GM12864 (cell line): Measurements from ENCODE around the gene TFF3.

Experiments used
- DNase-seq: peaks from one replicate; pipeline ENCODE4 v3.0.0-alpha.2; 2011; ENCODE audit warnings: low read depth
- H3K4me3 ChIP-seq: 2 replicates; pipeline ENCODE4 v1.5.1; 2011; ENCODE audit warnings: mild to moderate bottlenecking, low read depth, low read length, control low read depth
- TF ChIP-seq, protein P1 (sequence below): IDR thresholded peaks from 2 replicates; pipeline ENCODE4 v1.5.1; 2011; ENCODE audit warnings: low read depth, mild to moderate bottlenecking, moderate library complexity, low read length, control low read depth, inconsistent platforms; ENCODE audit errors: missing control alignments

TFF3 gene

DNA sequence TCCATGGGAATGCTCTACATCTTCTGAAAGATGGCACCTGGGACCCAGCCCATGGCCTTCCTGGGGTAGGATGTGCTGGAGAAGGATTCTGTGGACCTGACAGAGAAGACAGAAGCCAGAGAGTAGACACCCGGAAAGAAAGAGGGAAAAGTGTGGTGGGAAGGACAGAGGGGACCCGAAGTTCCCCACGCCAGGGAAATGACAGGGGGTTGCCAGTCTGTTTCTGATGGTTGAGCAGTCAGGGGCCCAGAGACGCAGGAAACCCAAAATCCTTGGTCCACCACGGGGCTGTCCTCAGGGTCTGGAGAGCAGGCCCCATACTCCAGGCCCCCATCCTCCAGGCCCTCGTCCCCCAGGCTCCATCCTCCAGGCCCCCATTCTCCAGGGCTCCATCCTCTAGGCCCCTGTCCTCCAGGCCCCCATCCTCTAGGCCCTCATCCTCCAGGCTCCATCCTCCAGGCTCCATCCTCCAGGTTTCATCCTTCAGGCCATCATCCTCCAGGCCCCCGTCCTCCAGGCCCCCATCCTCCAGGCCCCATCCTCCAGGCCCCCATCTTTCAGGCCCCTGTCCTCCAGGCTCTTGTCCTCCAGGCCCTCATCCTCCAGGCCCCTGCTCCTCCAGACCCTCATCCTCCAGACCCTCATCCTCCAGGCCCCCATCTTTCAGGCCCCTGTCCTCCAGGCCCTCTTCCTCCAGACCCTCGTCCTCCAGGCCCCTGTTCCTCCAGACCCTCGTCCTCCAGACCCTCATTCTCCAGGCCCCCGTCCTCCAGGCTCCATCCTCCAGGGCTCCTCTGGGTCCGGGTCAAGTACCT lies 36.6 kb upstream of the TFF3 start:
- TF ChIP-seq, protein P1, sequence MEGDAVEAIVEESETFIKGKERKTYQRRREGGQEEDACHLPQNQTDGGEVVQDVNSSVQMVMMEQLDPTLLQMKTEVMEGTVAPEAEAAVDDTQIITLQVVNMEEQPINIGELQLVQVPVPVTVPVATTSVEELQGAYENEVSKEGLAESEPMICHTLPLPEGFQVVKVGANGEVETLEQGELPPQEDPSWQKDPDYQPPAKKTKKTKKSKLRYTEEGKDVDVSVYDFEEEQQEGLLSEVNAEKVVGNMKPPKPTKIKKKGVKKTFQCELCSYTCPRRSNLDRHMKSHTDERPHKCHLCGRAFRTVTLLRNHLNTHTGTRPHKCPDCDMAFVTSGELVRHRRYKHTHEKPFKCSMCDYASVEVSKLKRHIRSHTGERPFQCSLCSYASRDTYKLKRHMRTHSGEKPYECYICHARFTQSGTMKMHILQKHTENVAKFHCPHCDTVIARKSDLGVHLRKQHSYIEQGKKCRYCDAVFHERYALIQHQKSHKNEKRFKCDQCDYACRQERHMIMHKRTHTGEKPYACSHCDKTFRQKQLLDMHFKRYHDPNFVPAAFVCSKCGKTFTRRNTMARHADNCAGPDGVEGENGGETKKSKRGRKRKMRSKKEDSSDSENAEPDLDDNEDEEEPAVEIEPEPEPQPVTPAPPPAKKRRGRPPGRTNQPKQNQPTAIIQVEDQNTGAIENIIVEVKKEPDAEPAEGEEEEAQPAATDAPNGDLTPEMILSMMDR: no peak
- no peak overlapping the region for H3K4me3 ChIP-seq
- DNase-seq: no peak

DNA sequence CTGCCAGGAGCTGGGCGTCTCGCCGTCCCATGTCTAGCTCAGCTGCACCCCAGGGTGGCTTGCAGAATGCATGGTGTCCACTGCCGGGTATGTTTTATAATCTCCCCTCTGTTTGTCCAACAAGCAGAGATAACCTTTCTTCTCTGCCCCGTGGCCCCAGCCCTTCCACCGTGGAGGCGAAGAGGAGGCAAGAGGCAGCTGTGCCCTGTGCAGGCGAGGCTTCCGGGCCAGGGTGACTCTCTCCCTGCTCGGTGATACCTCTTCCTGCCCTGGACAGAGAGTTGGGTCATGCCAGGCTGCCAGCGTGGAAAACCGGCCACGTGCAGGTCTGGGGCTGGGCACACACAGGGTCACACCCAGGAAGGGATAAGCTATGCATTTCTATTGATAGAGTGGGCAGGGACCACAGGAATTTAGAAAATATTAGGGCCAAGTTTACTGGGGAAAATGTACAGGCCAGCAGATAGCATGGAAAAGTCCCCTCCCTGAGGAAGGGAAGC lies 35.8 kb upstream of the TFF3 start, which contains the start of gene TFF2:
TFF2 (minus strand) TSS at position 68 of the 500 bp plus-strand sequence; CDS start at position 31, 37 bp downstream.
- DNase-seq: no peak
- H3K4me3 ChIP-seq: no peak within 1 kb of the TSS
- TF ChIP-seq, protein P1: no peak

DNA sequence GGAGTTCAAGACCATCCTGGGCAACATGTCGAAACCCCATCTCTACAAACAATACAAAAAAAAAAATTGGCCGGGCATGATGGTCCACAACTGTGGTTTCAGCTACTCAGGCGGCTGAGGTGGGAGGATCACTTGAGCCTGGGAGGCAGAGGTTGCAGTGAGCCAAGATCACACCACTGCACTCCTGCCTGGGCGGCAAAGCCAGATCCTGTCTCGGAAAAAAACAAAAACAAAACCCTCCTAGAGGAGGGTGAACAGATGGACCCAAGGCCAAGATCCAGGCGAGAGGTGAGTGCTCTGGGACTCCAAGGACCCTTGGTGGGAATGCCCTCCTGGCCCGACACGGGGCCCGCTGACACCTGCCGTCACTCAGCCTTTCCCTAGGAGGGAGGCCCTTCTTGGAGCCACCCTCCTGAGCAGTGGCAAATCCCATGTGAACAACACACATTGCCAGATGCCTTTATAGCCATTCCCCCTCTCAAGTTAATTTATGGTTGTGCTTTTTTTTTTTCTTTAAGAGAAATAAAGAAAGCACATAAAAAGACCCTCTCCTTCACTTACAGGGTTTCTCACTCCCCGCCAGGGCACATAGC lies 35.2 kb upstream of the TFF3 start:
- TF ChIP-seq, protein P1: no peak
- no peak overlapping the region for H3K4me3 ChIP-seq
- no peak for DNase-seq

DNA sequence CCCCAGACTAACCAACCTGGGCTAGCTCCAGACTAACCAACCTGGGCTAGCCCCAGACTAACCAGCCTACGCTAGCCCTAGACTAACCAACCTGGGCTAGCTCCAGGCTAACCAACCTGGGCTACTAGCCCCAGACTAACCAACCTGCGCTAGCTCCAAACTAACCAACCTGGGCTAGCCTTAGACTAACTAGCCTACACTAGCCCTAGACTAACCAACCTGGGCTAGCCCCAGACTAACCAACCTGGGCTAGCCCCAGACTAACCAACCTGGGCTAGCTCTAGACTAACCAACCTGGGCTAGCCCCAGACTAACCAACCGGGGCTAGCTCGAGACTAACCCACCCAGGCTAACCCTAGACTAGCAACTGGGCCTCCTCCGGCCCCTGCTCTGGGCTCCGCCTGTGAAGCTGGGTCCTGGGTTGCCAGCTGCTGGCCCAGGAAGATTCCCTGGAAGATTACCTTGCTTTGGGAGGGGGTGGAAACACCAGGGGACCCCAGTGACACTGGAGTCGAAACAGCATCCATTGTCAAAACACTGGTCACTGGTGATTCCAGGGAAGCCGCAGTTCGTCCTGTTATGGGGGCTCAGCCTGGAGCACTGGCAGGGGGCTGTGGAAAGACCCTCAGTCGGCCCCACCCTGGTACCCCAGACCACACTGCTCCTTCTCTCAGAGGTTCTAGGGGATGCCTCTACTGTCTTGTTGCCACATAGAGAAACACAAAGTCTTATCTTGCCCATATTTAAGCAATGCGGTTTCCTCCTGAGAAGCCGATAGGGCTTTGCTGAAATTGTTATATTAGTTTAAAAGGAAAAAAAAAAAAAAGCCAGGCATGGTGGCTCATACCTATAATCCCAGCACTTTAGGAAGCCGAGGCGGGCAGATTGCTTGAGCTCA lies 34.5 kb upstream of the TFF3 start:
- no peak for DNase-seq
- TF ChIP-seq, protein P1: no peak
- H3K4me3 ChIP-seq: no peak overlapping the region

DNA sequence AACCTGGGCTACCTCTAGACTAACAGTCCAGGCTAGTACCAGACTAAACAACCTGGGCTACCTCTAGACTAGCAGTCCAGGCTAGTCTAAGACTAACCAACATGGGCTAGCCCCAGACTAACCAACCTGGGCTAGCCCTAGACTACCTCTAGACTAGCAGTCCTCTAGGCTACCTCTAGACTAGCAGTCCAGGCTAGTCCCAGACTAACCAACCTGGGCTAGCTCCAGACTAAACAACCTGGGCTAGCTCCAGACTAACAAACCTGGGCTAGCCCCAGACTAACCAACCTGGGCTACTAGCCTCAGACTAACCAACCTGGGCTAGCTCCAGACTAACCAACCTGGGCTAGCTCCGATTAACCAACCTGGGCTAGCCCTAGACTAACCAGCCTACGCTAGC lies 33.6 kb upstream of the TFF3 start:
- no peak for DNase-seq
- TF ChIP-seq, protein P1: no peak
- H3K4me3 ChIP-seq: no peak overlapping the region

DNA sequence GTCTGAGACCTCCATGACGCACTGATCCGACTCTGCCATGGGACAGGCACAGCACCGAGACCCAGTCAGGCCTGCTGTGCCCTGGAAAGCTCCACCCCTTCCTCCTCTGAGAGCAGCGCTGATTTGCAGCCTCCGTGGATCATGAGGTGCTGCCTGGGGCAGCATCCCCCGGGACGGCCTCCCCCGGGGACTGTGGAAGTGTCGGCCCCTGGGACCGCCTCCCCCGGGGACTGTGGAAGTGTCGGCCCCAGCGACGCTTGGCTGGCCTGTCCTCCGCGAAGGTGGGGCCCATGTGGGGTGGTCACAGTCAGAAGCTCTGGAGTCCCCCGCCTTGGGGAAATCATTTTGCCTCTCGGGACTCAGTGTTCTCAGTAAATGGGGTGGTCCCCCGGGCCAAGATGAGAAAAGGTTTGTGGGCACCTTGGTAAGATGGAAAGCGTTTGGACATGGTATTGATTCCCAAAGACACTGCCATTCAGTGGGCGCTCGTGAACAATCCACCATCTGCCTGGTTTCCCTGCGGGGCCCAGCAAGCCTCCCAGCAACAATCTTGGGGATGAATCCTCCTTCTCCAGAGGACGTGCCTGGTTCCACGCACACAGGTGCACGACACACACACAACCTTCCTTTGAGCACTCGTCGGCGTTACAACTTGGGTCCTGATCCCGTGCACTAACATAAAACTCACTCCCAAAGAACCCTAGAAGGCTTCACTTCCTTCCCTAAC lies 32.6 kb upstream of the TFF3 start:
- no peak overlapping the region for H3K4me3 ChIP-seq
- no peak for DNase-seq
- TF ChIP-seq, protein P1: no peak
